ENCODE measurements around the gene ZNF506. TPM values are rescaled to one million over a fixed set of nuclear protein-coding genes. Genes with fewer than 3 reads are reported as not detected.
"Not testable (repeated sequence)": the region's sequence is repeated elsewhere in the genome, so short reads cannot be mapped to it uniquely, and the experiment has no call there.

Gene ZNF506
- 10 to 100 TPM in 1 of 3 donors, 1 to 10 TPM in 2; 5.2 to 11.9 (median 5.4) TPM for polyA plus RNA-seq

DNA sequence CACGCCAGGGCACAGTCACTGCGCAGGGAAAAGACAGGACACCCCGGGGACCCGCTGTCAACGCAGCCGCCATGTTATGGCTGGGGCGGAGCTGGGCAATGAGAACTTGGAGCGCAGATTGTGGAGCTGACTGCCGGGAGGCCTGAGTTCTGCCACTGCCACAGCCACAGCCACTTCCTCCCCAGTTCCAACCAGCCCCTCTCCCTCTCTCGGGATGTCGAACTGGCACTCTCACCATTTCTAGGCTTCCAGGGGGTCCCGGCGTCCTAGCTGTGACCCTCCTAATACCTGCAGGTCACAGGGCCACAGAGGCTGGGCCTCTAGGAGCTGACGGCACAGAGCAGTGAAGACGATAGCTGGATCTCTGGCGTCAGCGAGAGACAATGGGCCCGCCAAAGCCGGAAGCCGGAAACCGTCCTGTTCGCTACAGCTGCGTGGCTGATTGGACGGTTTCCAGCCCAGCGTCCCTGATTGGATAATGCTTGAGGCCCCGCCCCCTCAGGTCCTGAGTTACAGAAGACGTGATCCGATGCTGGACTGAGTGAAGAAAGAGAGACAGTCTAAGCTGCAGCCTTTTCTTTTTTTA lies at the start of gene ZNF506:
Gene ZNF506 (minus strand): TSS at position 385 of the 586 bp plus-strand sequence. CDS start 147 bp downstream, at position 238.
- 0 to 1% (median 1%) methylated on average over 28 of the region's 28 CpGs for WGBS, 3 donors
- peak within 1 kb of the TSS; percentile 36 for H3K27ac ChIP-seq (ENCODE audit: low read depth, low read length)

DNA sequence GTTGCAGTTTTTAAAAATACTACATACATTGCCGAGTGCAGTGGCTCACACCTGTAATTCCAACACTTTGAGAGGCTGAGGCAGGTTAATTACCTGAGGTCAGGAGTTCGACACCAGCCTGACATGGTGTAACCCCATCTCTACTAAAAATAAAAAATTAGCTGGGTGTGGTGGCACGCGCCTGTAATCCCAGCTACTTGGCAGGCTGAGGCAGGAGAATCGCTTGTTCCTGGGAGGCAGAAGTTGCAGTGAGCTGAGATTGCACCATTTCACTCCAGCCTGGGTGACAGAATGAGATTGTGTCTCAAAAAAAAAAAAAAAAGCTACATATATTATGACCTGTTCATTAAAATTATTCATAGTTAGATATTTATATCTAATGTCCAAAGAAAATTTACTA lies 48.5 kb upstream of the ZNF506 start:
- WGBS, 3 donors = 92 to 95% (median 95%) methylated on average over 5 of the region's 5 CpGs
- not testable (repeated sequence) for H3K27ac ChIP-seq (ENCODE audit: low read depth, low read length)

GRCh38 chr19:19866611-19867248 lies 45.2 kb upstream of the ZNF506 start:
- H3K27ac ChIP-seq (ENCODE audit: low read depth, low read length) = no peak overlapping the region
- 2 to 7% (median 4%) methylated on average over 23 of the region's 23 CpGs for WGBS, 3 donors

GRCh38 chr19:19865750-19866610 lies 44.4 kb upstream of the ZNF506 start, which contains the start of gene ZNF253:
Gene ZNF253 (plus strand): TSS chr19:19865882. CDS start chr19:19865997, 115 bp downstream.
- H3K27ac ChIP-seq (ENCODE audit: low read depth, low read length) = no peak within 1 kb of the TSS
- WGBS, 3 donors = 0 to 1% (median 1%) methylated on average over 42 to 43 of the region's 43 CpGs

DNA sequence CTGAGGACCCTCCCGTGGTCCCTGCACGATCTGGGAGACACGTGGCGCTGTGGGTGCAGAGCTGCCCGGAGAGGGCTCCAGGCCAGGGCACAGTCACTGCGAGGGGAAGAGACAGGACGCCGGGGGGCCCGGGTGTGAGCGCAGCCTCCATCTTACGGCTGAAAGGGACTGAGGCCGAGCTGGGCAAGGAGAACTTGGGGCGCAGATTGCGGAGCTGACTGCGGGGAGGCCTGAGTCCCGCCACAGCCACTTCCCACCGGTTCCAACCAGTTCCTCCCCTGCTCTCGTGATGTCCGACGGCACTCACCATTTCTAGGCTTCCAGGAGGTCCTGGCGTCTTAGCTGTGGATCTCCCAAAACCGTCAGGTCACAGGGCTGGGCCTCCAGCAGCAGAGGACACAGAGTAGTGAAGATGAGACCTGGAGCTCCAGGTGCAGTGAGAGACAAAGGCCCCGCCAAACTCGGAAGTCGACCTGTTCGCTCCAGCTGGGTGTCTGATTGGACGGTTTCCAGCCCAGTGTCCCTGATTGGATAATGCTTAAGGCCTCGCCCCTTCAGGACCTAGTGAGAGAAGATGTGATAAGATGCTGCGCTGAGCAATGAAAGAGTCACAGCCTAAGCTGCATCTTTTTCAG lies 39.3 kb upstream of the ZNF506 start:
- 16 to 17% (median 16%) methylated on average over 29 of the region's 29 CpGs for WGBS, 3 donors
- H3K27ac ChIP-seq (ENCODE audit: low read depth, low read length) = no peak overlapping the region

- 83 to 94% (median 92%) methylated on average over 2 of the region's 2 CpGs for WGBS, 3 donors
- no peak overlapping the region for H3K27ac ChIP-seq (ENCODE audit: low read depth, low read length)
Observed at GRCh38 chr19:19858751-19859150, 37.2 kb upstream of the ZNF506 start.

DNA sequence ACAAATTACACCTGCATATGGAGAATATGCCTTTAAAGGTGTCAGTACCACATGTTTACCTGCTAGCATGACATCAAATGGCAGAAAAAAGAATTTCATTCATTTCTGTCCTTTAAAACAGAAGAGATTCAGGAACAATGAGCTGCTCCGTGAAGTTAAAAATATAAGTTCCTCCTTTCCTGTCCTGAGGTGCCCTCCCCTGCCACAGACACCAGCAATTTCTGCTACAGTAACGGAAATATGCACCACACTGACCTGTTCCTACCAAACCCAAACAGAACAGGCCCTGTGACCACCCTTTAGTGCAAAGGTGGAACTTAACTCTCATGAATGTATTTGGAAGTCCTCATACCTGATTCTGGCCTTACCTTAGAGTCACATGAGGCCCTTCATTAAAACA lies 30.2 kb upstream of the ZNF506 start:
- H3K27ac ChIP-seq (ENCODE audit: low read depth, low read length) = not testable (repeated sequence)
- 62 to 74% (median 69%) methylated on average over 2 of the region's 2 CpGs for WGBS, 3 donors

DNA sequence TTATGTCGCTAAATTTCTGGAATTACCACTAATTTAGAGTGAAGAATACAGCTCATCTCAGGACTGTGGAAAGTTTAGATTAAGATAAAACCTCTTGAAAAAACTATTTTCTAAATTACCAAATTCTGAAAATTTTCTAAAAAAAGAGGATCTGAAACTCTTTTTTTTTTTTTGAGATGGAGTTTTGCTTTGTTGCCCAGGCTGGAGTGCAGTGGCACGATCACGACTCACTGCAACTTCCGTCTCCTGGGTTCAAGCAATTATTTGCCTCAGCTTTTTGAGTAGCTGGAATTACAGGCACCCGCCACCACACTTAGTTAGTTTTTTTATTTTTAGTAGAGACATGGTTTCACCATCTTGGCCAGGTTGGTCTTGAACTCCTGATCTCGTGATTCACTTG lies 27.5 kb upstream of the ZNF506 start:
- WGBS, 3 donors = 94 to 95% (median 94%) methylated on average over 6 of the region's 6 CpGs
- H3K27ac ChIP-seq (ENCODE audit: low read depth, low read length) = no peak overlapping the region

GRCh38 chr19:19847781-19848180 lies 26.2 kb upstream of the ZNF506 start:
- no peak overlapping the region for H3K27ac ChIP-seq (ENCODE audit: low read depth, low read length)
- WGBS, 3 donors = 96 to 98% (median 97%) methylated on average over 12 of the region's 12 CpGs

DNA sequence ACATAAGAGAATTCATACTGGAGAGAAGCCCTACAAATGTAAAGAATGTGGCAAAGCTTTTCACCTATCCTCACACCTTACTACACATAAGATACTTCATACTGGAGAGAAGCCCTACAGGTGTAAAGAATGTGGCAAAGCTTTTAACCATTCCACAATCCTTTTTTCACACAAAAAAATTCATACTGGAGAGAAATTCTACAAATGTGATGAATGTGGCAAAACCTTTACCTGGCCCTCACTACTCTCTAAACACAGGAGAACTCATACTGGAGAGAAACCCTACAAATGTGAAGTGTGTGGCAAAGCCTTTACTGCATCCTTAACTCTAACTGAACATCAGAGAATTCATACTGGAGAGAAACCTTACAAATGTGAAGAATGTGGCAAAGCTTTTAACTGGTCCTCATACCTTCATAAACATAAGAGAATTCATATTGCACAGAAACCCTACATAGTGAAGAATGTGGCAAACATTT lies 14.0 kb upstream of the ZNF506 start:
- no peak overlapping the region for H3K27ac ChIP-seq (ENCODE audit: low read depth, low read length)

GRCh38 chr19:19826875-19827274 lies 5.3 kb upstream of the ZNF506 start:
- no peak overlapping the region for H3K27ac ChIP-seq (ENCODE audit: low read depth, low read length)
- WGBS, 3 donors = 87 to 93% (median 92%) methylated on average over 11 of the region's 11 CpGs

DNA sequence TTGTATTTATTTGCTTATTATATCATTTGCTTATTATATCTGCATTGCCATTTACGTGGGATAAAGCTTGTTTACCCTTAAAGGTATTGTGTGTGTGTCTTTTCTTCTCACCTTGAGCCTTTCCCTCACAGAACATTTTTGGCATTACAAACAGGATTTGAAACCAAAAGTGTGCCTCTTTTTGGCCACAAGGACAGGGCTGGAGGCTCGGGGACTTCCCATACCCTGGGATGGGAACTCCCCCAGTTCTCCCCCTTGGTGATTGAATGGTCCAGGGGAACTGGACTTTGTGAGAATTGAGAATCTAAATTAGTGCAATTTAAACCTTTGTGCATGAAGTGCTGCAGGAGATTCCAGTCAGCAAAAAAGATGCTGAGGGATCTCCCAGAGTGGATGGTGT lies 2.4 kb upstream of the ZNF506 start:
- no peak overlapping the region for H3K27ac ChIP-seq (ENCODE audit: low read depth, low read length)
- 82 to 91% (median 88%) methylated on average over 2 of the region's 2 CpGs for WGBS, 3 donors

GRCh38 chr19:19821976-19822375 lies 426 bp upstream of the ZNF506 start:
- H3K27ac ChIP-seq (ENCODE audit: low read depth, low read length) = not testable (repeated sequence)
- WGBS, 3 donors = 5 to 6% (median 5%) methylated on average over 11 of the region's 11 CpGs

GRCh38 chr19:19820774-19821320 lies 703 bp downstream of the ZNF506 start:
- H3K27ac ChIP-seq (ENCODE audit: low read depth, low read length) = peak overlapping the region; percentile 36
- 5 to 17% (median 14%) methylated on average over 17 of the region's 17 CpGs for WGBS, 3 donors

DNA sequence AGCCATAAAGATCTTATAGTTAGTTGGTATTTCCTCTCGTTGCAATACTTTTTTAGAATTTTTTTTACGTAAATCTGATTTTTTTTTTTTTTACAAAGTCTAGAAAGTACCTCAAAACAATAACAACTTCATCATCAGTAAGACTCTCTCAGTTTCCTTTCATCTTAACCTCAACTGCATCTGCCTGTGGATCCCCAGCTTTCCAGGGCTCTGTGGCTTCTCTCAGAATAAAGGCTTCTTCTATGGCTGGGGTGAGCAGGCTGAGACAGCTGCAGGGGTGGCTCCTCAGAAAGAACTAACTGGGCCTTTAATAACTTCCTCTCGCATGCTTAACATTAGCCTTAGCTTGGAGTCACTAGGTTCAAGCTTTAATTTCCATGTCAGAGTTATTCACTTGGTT lies 4.2 kb downstream of the ZNF506 start:
- WGBS, 3 donors = 69 to 87% (median 86%) methylated on average over 3 of the region's 3 CpGs
- no peak overlapping the region for H3K27ac ChIP-seq (ENCODE audit: low read depth, low read length)

GRCh38 chr19:19816679-19817078 lies 4.9 kb downstream of the ZNF506 start:
- H3K27ac ChIP-seq (ENCODE audit: low read depth, low read length) = no peak overlapping the region
- WGBS, 3 donors = 51 to 81% (median 78%) methylated on average over 9 of the region's 9 CpGs

DNA sequence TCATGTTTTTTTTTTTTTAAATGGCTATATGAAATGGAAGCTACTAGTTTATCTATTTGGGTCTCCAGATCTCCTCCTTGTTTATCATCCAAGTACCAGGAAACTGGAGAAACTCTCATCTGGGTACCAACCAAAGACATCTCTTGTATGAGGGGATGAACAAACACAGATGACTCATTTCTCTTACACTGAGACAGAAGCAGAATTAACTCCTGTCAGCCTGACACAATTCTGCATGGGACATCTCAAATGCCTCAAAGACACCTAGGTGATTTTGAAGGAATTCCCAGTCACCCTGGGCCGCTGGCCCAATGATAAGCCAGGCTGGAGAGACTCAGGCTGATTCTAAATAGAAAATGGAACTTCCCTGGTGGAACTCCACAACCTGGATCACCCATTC lies 9.6 kb downstream of the ZNF506 start:
- not testable (repeated sequence) for H3K27ac ChIP-seq (ENCODE audit: low read depth, low read length)
- WGBS, 3 donors = 96 to 100% (median 98%) methylated on average over 1 of the region's 1 CpG

DNA sequence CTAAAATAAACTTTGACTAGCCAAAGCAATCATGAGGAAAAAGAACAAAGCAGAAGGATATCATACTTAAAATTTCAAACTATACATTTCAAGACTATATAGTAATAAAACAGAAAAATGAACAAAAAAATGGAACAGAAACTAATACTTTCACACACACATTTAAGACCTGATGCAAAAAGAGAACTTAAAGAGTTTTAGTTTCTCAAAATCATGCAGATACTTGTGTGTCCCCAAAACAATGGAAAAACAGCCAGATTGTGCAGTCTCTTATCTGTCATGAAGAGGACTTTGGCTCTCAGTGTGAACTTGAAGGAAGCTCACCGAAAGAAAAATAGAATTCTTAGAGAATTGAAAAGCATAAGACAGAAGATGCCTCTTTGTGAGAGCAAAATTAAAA lies 16.1 kb downstream of the ZNF506 start:
- WGBS, 3 donors = 40 to 100% (median 96%) methylated on average over 1 of the region's 1 CpG

More for the DNA sequence above, 16.1 kb downstream of the ZNF506 start:
- H3K27ac ChIP-seq (ENCODE audit: low read depth, low read length) = no peak overlapping the region
